ENCODE data around the gene ABCC11.

GRCh38 chr16:48180868-48181480, 66.4 kb downstream of the ABCC11 start:
- TF ChIP-seq TAF1 (IDR thresholded peaks at IDR 0.05; ENCODE audit: borderline replicate concordance, insufficient read depth, low read length) (no peak), FOXP2 (optimal IDR thresholded peaks at IDR 0.05; ENCODE audit: borderline replicate concordance, extremely low read depth, extremely low read length, insufficient read depth) (no peak), POLR2AphosphoS5 (IDR thresholded peaks at IDR 0.05; ENCODE audit: low read depth, low read length) (no peak), SIN3A (IDR thresholded peaks at IDR 0.05; ENCODE audit: borderline replicate concordance, insufficient read depth, low read length) (no peak), REST (IDR thresholded peaks at IDR 0.05; ENCODE audit: insufficient read depth in 1 of 2, low read depth in 2 of 2, low read length in 2 of 2) (no peak)

Measured in PFSK-1 (cell line).